Naive thymus-derived CD4-positive, alpha-beta T cell (primary cell): ENCODE results near the gene MLX. TPM values are rescaled to one million over a fixed set of nuclear protein-coding genes. Genes with fewer than 3 reads are reported as not detected.
A peak's percentile ranks its signal among the peaks of the same experiment; 100 is the strongest.

Experiments used
- ATAC-seq: fragments of 150-1000 bp; cut with Tn5 transposase; 2 replicates; pipeline ENCODE4 v1.10.0; 2021; ENCODE audit warnings: mild to moderate bottlenecking, moderate library complexity
- CTCF ChIA-PET: fragments of 350-600 bp; sonication (Branson Sonifier 250); formaldehyde crosslinking; loops from one replicate; lab custom pipeline; 2021; ENCODE audit warnings: antibody characterized with exemption; lab: Charles Lee
- POLR2A ChIA-PET: fragments of 350-600 bp; sonication (Branson Sonifier 250); formaldehyde crosslinking; loops from one replicate; lab custom pipeline; 2021; ENCODE audit warnings: antibody characterized with exemption, inconsistent platforms; lab: Charles Lee
- DNase-seq, 9 donors: peaks; one replicate each; pipeline versions ENCODE4 v3.0.0 to v3.0.0-alpha.2; 2020 to 2022; ENCODE audit warnings: mixed read lengths in 1 of 9
- H3K27ac ChIP-seq: one replicate; pipeline ENCODE4 v1.7.0; 2013; ENCODE audit warnings: mild to moderate bottlenecking, low read depth, low read length, moderate library complexity
- H3K27me3 ChIP-seq, 2 donors: one replicate each; pipeline ENCODE4 v1.7.0; 2013; ENCODE audit warnings: low read length in 2 of 2, mild to moderate bottlenecking in 2 of 2, moderate library complexity in 2 of 2; ENCODE audit not compliant: control insufficient read depth in 2 of 2, insufficient read depth in 2 of 2
- H3K36me3 ChIP-seq, 3 experiments: 1 replicate in 2 of 3; 2 replicates in 1 of 3; pipeline ENCODE4 v1.7.0; 2013; ENCODE audit warnings: low read length in 3 of 3, mild to moderate bottlenecking in 3 of 3, moderate library complexity in 1 of 3; ENCODE audit not compliant: insufficient read depth in 3 of 3, control insufficient read depth in 2 of 3
- H3K4me1 ChIP-seq, 2 donors: one replicate each; pipeline ENCODE4 v1.7.0; 2013; ENCODE audit warnings: low read length in 2 of 2, mild to moderate bottlenecking in 2 of 2, moderate library complexity in 1 of 2; ENCODE audit not compliant: control insufficient read depth in 2 of 2, insufficient read depth in 2 of 2
- H3K4me3 ChIP-seq: 2 replicates; pipeline ENCODE4 v1.7.0; 2013; ENCODE audit warnings: mild to moderate bottlenecking, low read length
- H3K9me3 ChIP-seq, 3 experiments: 1 replicate in 2 of 3; 2 replicates in 1 of 3; pipeline ENCODE4 v1.7.0; 2013; ENCODE audit warnings: low read length in 3 of 3; ENCODE audit not compliant: control insufficient read depth in 2 of 3
- H3K27ac Mint-ChIP-seq, 9 donors: one replicate each; pipeline ENCODE4 v1.8.0; 2020 to 2022; ENCODE audit warnings: mixed read lengths in 9 of 9, mild to moderate bottlenecking in 8 of 9, moderate library complexity in 5 of 9, inconsistent platforms in 2 of 9
- H3K27me3 Mint-ChIP-seq, 5 donors: one replicate each; pipeline ENCODE4 v1.8.0; 2021 to 2022; ENCODE audit warnings: mixed read lengths in 5 of 5, mild to moderate bottlenecking in 1 of 5
- H3K36me3 Mint-ChIP-seq, 5 donors: one replicate each; pipeline ENCODE4 v1.8.0; 2020 to 2022; ENCODE audit warnings: mixed read lengths in 5 of 5, mild to moderate bottlenecking in 3 of 5, inconsistent platforms in 1 of 5
- H3K4me1 Mint-ChIP-seq, 7 donors: one replicate each; pipeline ENCODE4 v1.8.0; 2020 to 2022; ENCODE audit warnings: mixed read lengths in 7 of 7, mild to moderate bottlenecking in 3 of 7, inconsistent platforms in 1 of 7
- H3K4me3 Mint-ChIP-seq, 10 donors: one replicate each; pipeline ENCODE4 v1.8.0; 2020 to 2022; ENCODE audit warnings: mild to moderate bottlenecking in 10 of 10, mixed read lengths in 10 of 10, moderate library complexity in 6 of 10, inconsistent platforms in 2 of 10
- H3K9me3 Mint-ChIP-seq, 11 donors: one replicate each; pipeline ENCODE4 v1.8.0; 2020 to 2022; ENCODE audit warnings: mixed read lengths in 11 of 11, mild to moderate bottlenecking in 4 of 11, inconsistent platforms in 1 of 11, moderate library complexity in 1 of 11
- intact Hi-C, 2 donors: fragments of 100-400 bp; cut with micrococcal nuclease; formaldehyde crosslinking; loops; one replicate each; pipeline ENCODE4 v1.15.1; 2023
- polyA plus RNA-seq, 2 donors: library from polyadenylated mRNA; unstranded; fragments of 300-500 nt; fragmentation: Illumina TruSeq; gene quantifications; one replicate each; pipeline ENCODE4 v1.2.3, GENCODE V29; 2021
- total RNA-seq, 6 experiments: library from RNA in 5 of 6; stranded (reverse) in 5 of 6; gene quantifications; 1 replicate in 5 of 6; 2 replicates in 1 of 6; pipeline ENCODE4 v1.2.3 and lab custom pipeline; 2021 to 2026

The MLX gene
- total and polyA plus RNA-seq, 7 experiments from 2014 or later = 28.1 to 73.9 (median 50.1) TPM

GRCh38 chr17:42525221-42525620 is 41.7 kb upstream of the MLX start:
- ATAC-seq (no peak), DNase-seq (no peak)
- POLR2A ChIA-PET = no interaction called here
- H3K4me1 Mint-ChIP-seq = peaks cover 8 to 27% (median 16%) of the 10 kb centered on the region in 7 donors
- H3K4me3 Mint-ChIP-seq = no peak overlapping the region
- Histone ChIP-seq H3K27ac (no peak overlapping the region), H3K27me3 (no peaks in the 10 kb centered on the region), H3K9me3 (no peaks in the 10 kb centered on the region), H3K36me3 (peaks cover 0 to 19% (median 8%) of the 10 kb centered on the region in 3 experiments), H3K4me1 (peaks cover 16 to 22% of the 10 kb centered on the region in 2 donors), H3K4me3 (no peak overlapping the region)
- CTCF ChIA-PET = interaction anchor here (0.6 kb wide), 1 partner anchor 119 kb away, joined by 3 read pairs; no protein-coding TSS in a partner anchor
- no peak overlapping the region for H3K27ac Mint-ChIP-seq
- intact Hi-C loops = loop anchor here in 1 of 2 donors (5.0 kb wide), 1 partner anchor 408 kb away; no protein-coding TSS in a partner anchor
- H3K27me3 Mint-ChIP-seq = peaks cover 0 to 6% (median 0%) of the 10 kb centered on the region in 5 donors
- no peaks in the 10 kb centered on the region for H3K9me3 Mint-ChIP-seq
- peaks cover 0 to 16% (median 0%) of the 10 kb centered on the region in 5 donors for H3K36me3 Mint-ChIP-seq

- Histone ChIP-seq H3K9me3 (no peaks in the 10 kb centered on the region), H3K4me1 (peaks cover 25 to 30% of the 10 kb centered on the region in 2 donors), H3K36me3 (peaks cover 0 to 16% (median 8%) of the 10 kb centered on the region in 3 experiments), H3K27me3 (no peaks in the 10 kb centered on the region), H3K27ac (no peak overlapping the region), H3K4me3 (no peak overlapping the region)
- H3K36me3 Mint-ChIP-seq = peaks cover 0 to 13% (median 0%) of the 10 kb centered on the region in 5 donors
- no peak for ATAC-seq
- H3K4me3 Mint-ChIP-seq = no peak overlapping the region
- peaks cover 14 to 35% (median 24%) of the 10 kb centered on the region in 7 donors for H3K4me1 Mint-ChIP-seq
- intact Hi-C loops = loop anchor here (2.0 to 5.0 kb wide), 2 partner anchors 203 to 409 kb away; no protein-coding TSS in a partner anchor
- no peaks in the 10 kb centered on the region for H3K9me3 Mint-ChIP-seq
- CTCF ChIA-PET = no interaction called here
- H3K27me3 Mint-ChIP-seq = peaks cover 0 to 5% (median 0%) of the 10 kb centered on the region in 5 donors
- no peak for DNase-seq
- no peak overlapping the region for H3K27ac Mint-ChIP-seq
- POLR2A ChIA-PET = no interaction called here
Observed at GRCh38 chr17:42526031-42526444, 40.9 kb upstream of the MLX start.

GRCh38 chr17:42527932-42528331 is 39.0 kb upstream of the MLX start:
- no peak for DNase-seq
- no peak overlapping the region for H3K4me3 ChIP-seq
- intact Hi-C loops = loop anchor here (1.0 to 5.0 kb wide), 5 partner anchors 100 to 411 kb away; no protein-coding TSS in a partner anchor
- H3K27ac ChIP-seq = no peak overlapping the region
- Mint-ChIP-seq H3K4me1 (peaks cover 23 to 44% (median 32%) of the 10 kb centered on the region in 7 donors), H3K36me3 (no peaks in the 10 kb centered on the region), H3K4me3 (no peak overlapping the region), H3K9me3 (no peaks in the 10 kb centered on the region), H3K27ac (peak overlapping the region in 1 of 9 donors; percentile 76), H3K27me3 (peaks cover 0 to 4% (median 0%) of the 10 kb centered on the region in 5 donors)
- ChIA-PET POLR2A (interaction anchor here (0.6 to 1.1 kb wide), 3 partner anchors 8 to 140 kb away, joined by 3 to 5 read pairs (median 4); partner anchors contain the start of genes NAGLU and STAT3), CTCF (interaction anchor here (0.6 to 1.5 kb wide), 7 partner anchors 8 to 209 kb away, joined by 3 to 7 read pairs (median 3); partner anchors contain the start of genes NAGLU and PSMC3IP)
- ATAC-seq = no peak
- H3K9me3 ChIP-seq = no peaks in the 10 kb centered on the region
- peaks cover 33 to 38% of the 10 kb centered on the region in 2 donors for H3K4me1 ChIP-seq
- no peaks in the 10 kb centered on the region for H3K36me3 ChIP-seq
- no peaks in the 10 kb centered on the region for H3K27me3 ChIP-seq

GRCh38 chr17:42529061-42529460 is 37.8 kb upstream of the MLX start:
- Mint-ChIP-seq H3K4me1 (peaks cover 23 to 44% (median 39%) of the 10 kb centered on the region in 7 donors), H3K36me3 (no peaks in the 10 kb centered on the region), H3K4me3 (peak overlapping the region in 3 of 10 donors; percentile 9 to 45 (median 27)), H3K27me3 (peaks cover 0 to 11% (median 0%) of the 10 kb centered on the region in 5 donors), H3K9me3 (no peaks in the 10 kb centered on the region), H3K27ac (peak overlapping the region in 5 of 9 donors; percentile 36 to 85 (median 81))
- Histone ChIP-seq H3K27ac (no peak overlapping the region), H3K9me3 (no peaks in the 10 kb centered on the region), H3K36me3 (no peaks in the 10 kb centered on the region), H3K4me3 (no peak overlapping the region), H3K4me1 (peaks cover 33 to 38% of the 10 kb centered on the region in 2 donors), H3K27me3 (no peaks in the 10 kb centered on the region)
- no peak for ATAC-seq
- CTCF ChIA-PET = interaction anchor here (0.6 to 2.2 kb wide), 2 partner anchors 12 to 213 kb away, joined by 3 to 7 read pairs; no protein-coding TSS in a partner anchor
- POLR2A ChIA-PET = interaction anchor here (0.7 kb wide), 1 partner anchor 12 kb away, joined by 4 read pairs; no protein-coding TSS in a partner anchor
- intact Hi-C loops = loop anchor here in 1 of 2 donors (5.0 kb wide), 1 partner anchor 412 kb away; no protein-coding TSS in a partner anchor
- DNase-seq = no peak

GRCh38 chr17:42530952-42531454 is 35.9 kb upstream of the MLX start:
- Mint-ChIP-seq H3K4me3 (peak overlapping the region; percentile 82 to 89 (median 86)), H3K9me3 (peaks cover 0 to 4% (median 0%) of the 10 kb centered on the region in 11 donors), H3K36me3 (no peaks in the 10 kb centered on the region), H3K27ac (peak overlapping the region in 7 of 9 donors; percentile 52 to 89 (median 73)), H3K4me1 (peaks cover 28 to 52% (median 44%) of the 10 kb centered on the region in 7 donors), H3K27me3 (peaks cover 0 to 11% (median 0%) of the 10 kb centered on the region in 5 donors)
- no peaks in the 10 kb centered on the region for H3K9me3 ChIP-seq
- H3K4me1 ChIP-seq = peaks cover 33 to 38% of the 10 kb centered on the region in 2 donors
- H3K27ac ChIP-seq = peak overlapping the region; percentile 42
- H3K36me3 ChIP-seq = no peaks in the 10 kb centered on the region
- ATAC-seq (no peak), DNase-seq (no peak)
- CTCF ChIA-PET = interaction anchor here (0.6 to 2.2 kb wide), 4 partner anchors 14 to 293 kb away, joined by 3 to 7 read pairs (median 4); partner anchors contain the start of gene BECN1
- POLR2A ChIA-PET = interaction anchor here (0.6 to 1.6 kb wide), 10 partner anchors 10 to 247 kb away, joined by 3 to 9 read pairs (median 4); partner anchors contain the start of gene PSMC3IP
- intact Hi-C loops = loop anchor here in 1 of 2 donors (10.0 kb wide), 2 partner anchors 336 to 666 kb away; partner anchors contain the start of genes GHDC and KLHL11
- H3K4me3 ChIP-seq = no peak overlapping the region
- no peaks in the 10 kb centered on the region for H3K27me3 ChIP-seq
